ENCODE data around the gene RAB3GAP2. TPM values are rescaled to one million over a fixed set of nuclear protein-coding genes. Genes with fewer than 3 reads are reported as not detected.
A peak's percentile ranks its signal among the peaks of the same experiment; 100 is the strongest.
"Not testable (repeated sequence)": the region's sequence is repeated elsewhere in the genome, so short reads cannot be mapped to it uniquely, and the experiment has no call there.

RAB3GAP2 gene
- total RNA-seq, 3 donors from 2014 or later (not counting 1 experiment from before 2014, with no cell fraction given) = 47.3 to 52.7 (median 51.5) TPM

- Histone ChIP-seq H3K27me3 (ENCODE audit: control insufficient read depth, insufficient read depth, low read length) (no peaks in the 10 kb centered on the region), H3K9me3 (ENCODE audit: control insufficient read depth, insufficient read depth, low read length) (no peaks in the 10 kb centered on the region), H3K27ac (ENCODE audit: low read length) (no peak overlapping the region), H3K4me3 (ENCODE audit: low read length) (no peak overlapping the region), H3K4me1 (ENCODE audit: control insufficient read depth, insufficient read depth, low read length) (peaks cover 7% of the 10 kb centered on the region), H3K36me3 (ENCODE audit: control insufficient read depth, insufficient read depth, low read length) (peaks cover 8% of the 10 kb centered on the region)
- ATAC-seq = no peak
- Mint-ChIP-seq H3K9me3 (no peaks in the 10 kb centered on the region), H3K4me1 (peaks cover 23 to 29% of the 10 kb centered on the region in 2 donors), H3K27ac (no peak overlapping the region), H3K36me3 (no peaks in the 10 kb centered on the region), H3K4me3 (no peak overlapping the region), H3K27me3 (ENCODE audit: low read depth in 2 of 2) (no peaks in the 10 kb centered on the region)
- intact Hi-C loops (cut with micrococcal nuclease) = no loop called here
- 100% methylated on average over 4 of the region's 4 CpGs for WGBS (ENCODE audit: insufficient coverage)
- no peak for DNase-seq
- TF ChIP-seq CTCF (IDR thresholded peaks at IDR 0.05) = no peak
Observed at GRCh38 chr1:220267630-220268029, 4.6 kb downstream of the RAB3GAP2 start.

GRCh38 chr1:220260228-220260627, 12.0 kb downstream of the RAB3GAP2 start:
- H3K4me1 ChIP-seq (ENCODE audit: control insufficient read depth, insufficient read depth, low read length); H3K27me3 Mint-ChIP-seq (ENCODE audit: low read depth in 2 of 2); H3K27ac ChIP-seq (ENCODE audit: low read length); H3K27ac Mint-ChIP-seq; DNase-seq; H3K4me3 Mint-ChIP-seq; H3K36me3 Mint-ChIP-seq; H3K9me3 Mint-ChIP-seq; H3K9me3 ChIP-seq (ENCODE audit: control insufficient read depth, insufficient read depth, low read length); H3K36me3 ChIP-seq (ENCODE audit: control insufficient read depth, insufficient read depth, low read length); H3K27me3 ChIP-seq (ENCODE audit: control insufficient read depth, insufficient read depth, low read length); ATAC-seq; H3K4me3 ChIP-seq (ENCODE audit: low read length); intact Hi-C loops (cut with micrococcal nuclease): not testable (repeated sequence)
- H3K4me1 Mint-ChIP-seq = peaks cover 55 to 63% of the 10 kb centered on the region in 2 donors
- 93% methylated on average over 1 of the region's 3 CpGs for WGBS (ENCODE audit: insufficient coverage)

GRCh38 chr1:220259756-220260155, 12.5 kb downstream of the RAB3GAP2 start:
- H3K4me3 Mint-ChIP-seq; H3K27ac ChIP-seq (ENCODE audit: low read length); H3K9me3 Mint-ChIP-seq; H3K4me3 ChIP-seq (ENCODE audit: low read length); H3K4me1 ChIP-seq (ENCODE audit: control insufficient read depth, insufficient read depth, low read length); H3K27ac Mint-ChIP-seq; ATAC-seq; intact Hi-C loops (cut with micrococcal nuclease); H3K27me3 Mint-ChIP-seq (ENCODE audit: low read depth in 2 of 2); H3K9me3 ChIP-seq (ENCODE audit: control insufficient read depth, insufficient read depth, low read length); H3K27me3 ChIP-seq (ENCODE audit: control insufficient read depth, insufficient read depth, low read length); H3K36me3 Mint-ChIP-seq; H3K36me3 ChIP-seq (ENCODE audit: control insufficient read depth, insufficient read depth, low read length); DNase-seq: not testable (repeated sequence)
- peaks cover 55 to 65% of the 10 kb centered on the region in 2 donors for H3K4me1 Mint-ChIP-seq

- H3K27me3 Mint-ChIP-seq (ENCODE audit: low read depth in 2 of 2); H3K4me3 ChIP-seq (ENCODE audit: low read length); intact Hi-C loops (cut with micrococcal nuclease); DNase-seq; ATAC-seq; H3K9me3 Mint-ChIP-seq; H3K4me1 ChIP-seq (ENCODE audit: control insufficient read depth, insufficient read depth, low read length); H3K4me3 Mint-ChIP-seq; H3K9me3 ChIP-seq (ENCODE audit: control insufficient read depth, insufficient read depth, low read length); H3K36me3 Mint-ChIP-seq; H3K27me3 ChIP-seq (ENCODE audit: control insufficient read depth, insufficient read depth, low read length); H3K36me3 ChIP-seq (ENCODE audit: control insufficient read depth, insufficient read depth, low read length); H3K27ac ChIP-seq (ENCODE audit: low read length): not testable (repeated sequence)
- Mint-ChIP-seq H3K4me1 (peaks cover 51 to 52% of the 10 kb centered on the region in 2 donors), H3K27ac (peak overlapping the region in 1 of 2 donors; percentile 70)
- 93% methylated on average over 3 of the region's 3 CpGs for WGBS (ENCODE audit: insufficient coverage)
Observed at GRCh38 chr1:220256194-220256593, 16.1 kb downstream of the RAB3GAP2 start.

GRCh38 chr1:220255204-220255603, 17.0 kb downstream of the RAB3GAP2 start:
- no peak overlapping the region for H3K4me3 ChIP-seq (ENCODE audit: low read length)
- no peak overlapping the region for H3K27ac ChIP-seq (ENCODE audit: low read length)
- no peaks in the 10 kb centered on the region for H3K4me1 ChIP-seq (ENCODE audit: control insufficient read depth, insufficient read depth, low read length)
- TF ChIP-seq CTCF (IDR thresholded peaks at IDR 0.05) = no peak
- Mint-ChIP-seq H3K36me3 (peaks cover 6% of the 10 kb centered on the region), H3K4me1 (peaks cover 46 to 49% of the 10 kb centered on the region in 2 donors), H3K27ac (peak overlapping the region; percentile 0 to 70), H3K4me3 (no peak overlapping the region), H3K27me3 (ENCODE audit: low read depth in 2 of 2) (no peaks in the 10 kb centered on the region), H3K9me3 (peaks cover 0 to under 1% of the 10 kb centered on the region in 2 donors)
- DNase-seq (no peak), ATAC-seq (no peak)
- intact Hi-C loops (cut with micrococcal nuclease) = no loop called here
- H3K36me3 ChIP-seq (ENCODE audit: control insufficient read depth, insufficient read depth, low read length) = peaks cover 8% of the 10 kb centered on the region
- H3K27me3 ChIP-seq (ENCODE audit: control insufficient read depth, insufficient read depth, low read length) = no peaks in the 10 kb centered on the region
- WGBS (ENCODE audit: insufficient coverage) = 93% methylated on average over 1 of the region's 1 CpG
- H3K9me3 ChIP-seq (ENCODE audit: control insufficient read depth, insufficient read depth, low read length) = no peaks in the 10 kb centered on the region

- H3K4me3 ChIP-seq (ENCODE audit: low read length); H3K27ac Mint-ChIP-seq; H3K4me1 ChIP-seq (ENCODE audit: control insufficient read depth, insufficient read depth, low read length); DNase-seq; H3K9me3 Mint-ChIP-seq; H3K27ac ChIP-seq (ENCODE audit: low read length); intact Hi-C loops (cut with micrococcal nuclease); H3K36me3 Mint-ChIP-seq; H3K4me3 Mint-ChIP-seq; H3K27me3 Mint-ChIP-seq (ENCODE audit: low read depth in 2 of 2); H3K27me3 ChIP-seq (ENCODE audit: control insufficient read depth, insufficient read depth, low read length): not testable (repeated sequence)
- peaks cover 15% of the 10 kb centered on the region for H3K9me3 ChIP-seq (ENCODE audit: control insufficient read depth, insufficient read depth, low read length)
- peaks cover 11% of the 10 kb centered on the region for H3K36me3 ChIP-seq (ENCODE audit: control insufficient read depth, insufficient read depth, low read length)
- H3K4me1 Mint-ChIP-seq = peaks cover 37% of the 10 kb centered on the region in 2 donors
- peak; percentile 86 to 99 (median 99) for ATAC-seq
- WGBS (ENCODE audit: insufficient coverage) = 98% methylated on average over 12 of the region's 12 CpGs
Observed at GRCh38 chr1:220253290-220253689, 19.0 kb downstream of the RAB3GAP2 start.
